OCI-LY3 (cell line): ENCODE data around the gene S100A4.

ENCODE experiments used
- H2AFZ ChIP-seq: fragments of 200-600, 300-600 bp; shearing (Covaris generic); 2 replicates; pipeline ENCODE4 v1.6.0; 2014; ENCODE audit warnings: antibody characterized with exemption, low read depth, low read length
- H3K27ac ChIP-seq: fragments of 200-600, 300-600 bp; sonication (generic); 2 replicates; pipeline ENCODE4 v1.5.1; 2014; ENCODE audit warnings: mild to moderate bottlenecking, low read length, moderate library complexity, mixed read lengths
- H3K27me3 ChIP-seq: fragments of 200-600, 300-600 bp; sonication (generic); 2 replicates; pipeline ENCODE4 v1.6.1; 2014; ENCODE audit warnings: low read depth, low read length, mixed read lengths
- H3K36me3 ChIP-seq: fragments of 200-600, 300-600 bp; sonication (generic); replicated peaks from 2 replicates; pipeline ENCODE3; 2014; ENCODE audit warnings: low read depth, low read length, mixed read lengths
- H3K4me1 ChIP-seq: fragments of 300-600, 200-600 bp; sonication (generic); 2 replicates; pipeline ENCODE4 v1.6.1; 2014; ENCODE audit warnings: low read length, mixed read lengths
- H3K4me2 ChIP-seq: fragments of 200-600, 300-600 bp; sonication (generic); 2 replicates; pipeline ENCODE4 v1.6.1; 2014; ENCODE audit warnings: low read length, mixed read lengths
- H3K4me3 ChIP-seq: fragments of 300-600, 200-600 bp; sonication (generic); 2 replicates; pipeline ENCODE4 v1.5.1; 2014; ENCODE audit warnings: antibody characterized with exemption, mild to moderate bottlenecking, low read length, moderate library complexity
- H3K79me2 ChIP-seq: fragments of 300-600, 200-600 bp; shearing (Covaris generic); 2 replicates; pipeline ENCODE4 v1.6.1; 2014; ENCODE audit warnings: mild to moderate bottlenecking, low read length, mixed read lengths
- H3K9ac ChIP-seq: fragments of 300-600, 200-600 bp; shearing (Covaris generic); 2 replicates; pipeline ENCODE4 v1.6.0; 2014; ENCODE audit warnings: mild to moderate bottlenecking, low read length, moderate library complexity
- H3K9me3 ChIP-seq: fragments of 200-600, 300-600 bp; shearing (Covaris generic); 2 replicates; pipeline ENCODE4 v1.6.1; 2014; ENCODE audit warnings: low read length, mixed read lengths; ENCODE audit not compliant: insufficient read depth
- H4K20me1 ChIP-seq: fragments of 200-600, 300-600 bp; sonication (generic); 2 replicates; pipeline ENCODE4 v1.6.1; 2016; ENCODE audit warnings: low read length, mixed read lengths; ENCODE audit not compliant: insufficient read depth
- CTCF ChIP-seq: fragments of 200-600, 300-600 bp; sonication (generic); IDR thresholded peaks from 2 replicates; pipeline ENCODE4 v1.5.1; 2014; ENCODE audit warnings: antibody characterized with exemption, low read length, low read depth
- EZH2phosphoT487 ChIP-seq: fragments of 200-600 bp; shearing (Covaris generic); IDR thresholded peaks from 2 replicates; pipeline ENCODE4 v1.6.1; 2018; ENCODE audit warnings: antibody characterized with exemption, mixed run types, low read depth

Gene S100A4

DNA sequence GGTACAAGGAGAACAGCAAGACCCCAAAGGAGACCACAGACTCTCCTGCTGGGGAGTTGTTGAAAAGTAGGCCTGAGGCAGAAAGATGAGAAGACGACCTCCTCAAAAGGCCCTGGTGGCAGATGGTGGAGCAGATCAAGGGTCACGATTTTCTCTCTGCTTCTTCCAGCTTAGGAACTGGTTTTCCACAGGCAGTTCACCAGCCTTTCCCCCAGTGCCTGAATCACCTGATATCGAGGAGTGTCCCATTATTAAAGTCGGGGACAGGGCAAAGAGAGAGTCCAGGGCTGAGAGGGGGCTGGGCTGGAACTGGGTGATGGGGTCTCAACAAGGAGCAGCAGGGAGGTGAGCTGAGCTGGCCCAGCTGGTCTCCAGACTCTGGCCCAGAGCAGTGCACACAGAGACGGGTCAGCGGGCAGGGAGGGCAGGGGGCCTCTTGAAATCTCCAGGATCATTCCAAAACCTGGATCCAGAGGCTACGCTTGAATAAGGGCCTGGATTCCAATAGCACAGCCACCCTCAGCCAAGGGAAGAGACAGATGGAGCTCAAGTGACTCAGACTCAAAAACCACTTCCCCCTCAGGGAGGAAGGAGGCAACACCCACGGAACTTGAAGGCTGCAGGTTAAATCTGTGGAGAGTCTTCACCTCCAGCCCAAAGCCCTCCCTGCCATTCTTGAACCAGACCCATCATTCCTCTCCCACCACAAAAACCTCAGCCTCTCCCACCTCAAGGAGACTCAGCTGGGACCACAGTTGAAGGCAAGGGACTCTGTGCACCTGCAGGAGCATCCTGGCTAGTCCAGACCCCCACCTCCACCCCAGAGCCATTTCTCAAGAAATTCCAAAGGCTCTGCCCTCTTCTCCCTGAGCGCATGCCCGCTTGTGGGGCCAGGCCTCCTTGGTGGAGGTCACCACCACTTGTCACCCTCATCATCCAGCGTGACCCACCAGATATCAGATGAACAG is 4.9 kb downstream of the S100A4 start, which contains the start of gene S100A5:
Gene S100A5, minus strand, starts transcription at position 541 of the 968 bp plus-strand sequence. CDS start 743 bp downstream, outside the sequence.
- 0 out of 2 replicates have a peak, but pooled peaks cover 2% of the 10 kb centered on the region for H3K79me2 ChIP-seq
- H4K20me1 ChIP-seq = no peaks in the 10 kb centered on the region
- no peaks in the 10 kb centered on the region for H3K9me3 ChIP-seq
- H2AFZ ChIP-seq = peak within 1 kb of the TSS; percentile 55; the same call in 1 of the 2 replicates
- TF ChIP-seq EZH2phosphoT487 = no peak
- TF ChIP-seq CTCF = no peak
- H3K27ac ChIP-seq = no peak within 1 kb of the TSS
- no peaks in the 10 kb centered on the region for H3K27me3 ChIP-seq
- peaks cover 36% of the 10 kb centered on the region for H3K4me1 ChIP-seq
- H3K36me3 ChIP-seq = peaks cover 14% of the 10 kb centered on the region
- H3K4me2 ChIP-seq = peak within 1 kb of the TSS; percentile 59
- no peak within 1 kb of the TSS; the same call in 1 of the 2 replicates for H3K9ac ChIP-seq
- 0 out of 2 replicates have a peak within 1 kb of the TSS, but pooled peaks have one; percentile 14 for H3K4me3 ChIP-seq

DNA sequence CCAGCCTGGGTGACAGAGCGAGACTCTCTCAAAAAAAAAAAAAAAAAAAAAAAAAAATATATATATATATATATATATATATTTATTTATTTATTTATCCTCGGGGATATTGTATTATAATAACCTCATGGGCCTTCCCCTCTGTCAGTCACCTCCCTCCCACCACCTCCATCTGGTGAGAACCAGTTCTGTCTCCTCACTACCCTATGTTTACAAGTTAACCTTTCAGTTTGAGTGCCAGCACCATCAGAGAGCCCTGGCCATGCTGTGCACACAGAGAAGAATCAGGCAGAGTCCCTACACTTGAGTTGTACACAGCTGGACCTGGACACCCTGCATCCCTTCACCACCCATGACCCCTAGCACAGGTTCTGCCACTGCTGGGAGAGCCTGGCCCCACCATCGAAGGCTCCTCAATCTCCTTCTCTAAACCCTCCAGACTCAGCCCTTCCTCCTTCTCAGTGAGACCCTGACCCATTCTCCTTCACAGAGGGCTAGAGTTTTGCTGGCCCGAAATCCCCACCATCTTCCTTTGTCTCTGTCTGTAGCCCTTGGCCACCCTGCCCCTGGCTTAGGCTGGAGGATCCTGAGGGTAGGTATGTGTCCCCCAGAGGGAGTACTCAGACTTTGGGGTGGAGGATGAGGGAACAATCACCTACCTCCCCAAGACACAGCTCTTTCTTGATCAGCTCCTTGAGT is 6.1 kb downstream of the S100A4 start:
- Histone ChIP-seq H2AFZ (no peak overlapping the region), H3K4me2 (no peak overlapping the region), H3K27ac (no peak overlapping the region), H3K9ac (no peak overlapping the region), H3K79me2 (0 out of 2 replicates have a peak, but pooled peaks cover 2% of the 10 kb centered on the region), H3K9me3 (no peaks in the 10 kb centered on the region), H3K27me3 (no peaks in the 10 kb centered on the region), H4K20me1 (no peaks in the 10 kb centered on the region), H3K4me1 (peaks cover 32% of the 10 kb centered on the region), H3K36me3 (peaks cover 12% of the 10 kb centered on the region), H3K4me3 (no peak overlapping the region)
- TF ChIP-seq CTCF = no peak
- no peak for TF ChIP-seq EZH2phosphoT487

DNA sequence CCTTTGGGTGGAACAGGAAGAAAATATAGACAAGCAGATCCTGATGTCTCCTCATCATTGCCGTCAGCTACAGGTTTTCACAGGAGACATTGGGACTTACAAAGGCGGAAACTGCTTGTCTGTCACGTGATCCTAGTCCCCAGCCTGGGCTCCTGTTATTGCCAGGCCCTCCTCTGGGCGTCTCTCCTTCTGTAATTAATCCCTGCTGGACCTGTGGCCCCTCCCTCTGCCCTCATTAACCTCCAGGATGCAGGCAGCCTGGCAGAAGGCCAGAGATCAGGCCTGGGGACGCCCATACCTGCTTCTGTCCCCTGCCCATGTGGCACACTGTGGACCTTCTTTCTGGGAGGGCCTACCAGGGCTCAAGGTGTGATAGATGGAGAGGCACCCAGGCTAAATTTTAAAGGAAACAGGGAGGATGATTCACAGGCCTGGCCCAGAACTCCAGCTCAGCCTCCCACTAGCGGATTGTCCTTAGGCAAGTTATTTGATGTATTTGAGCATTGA is 7.2 kb downstream of the S100A4 start:
- Histone ChIP-seq H4K20me1 (no peaks in the 10 kb centered on the region), H3K9me3 (no peaks in the 10 kb centered on the region), H3K4me3 (no peak overlapping the region), H3K27me3 (no peaks in the 10 kb centered on the region), H3K79me2 (0 out of 2 replicates have a peak, but pooled peaks cover 2% of the 10 kb centered on the region), H3K4me2 (no peak overlapping the region), H3K9ac (no peak overlapping the region), H3K27ac (no peak overlapping the region), H3K36me3 (peaks cover 3% of the 10 kb centered on the region), H3K4me1 (peaks cover 29% of the 10 kb centered on the region), H2AFZ (no peak overlapping the region)
- TF ChIP-seq EZH2phosphoT487 (no peak), CTCF (no peak)
